ENCODE results near the gene GOLGA8K.
"Not testable (repeated sequence)": the region's sequence is repeated elsewhere in the genome, so short reads cannot be mapped to it uniquely, and the experiment has no call there.

The GOLGA8K gene

GRCh38 chr15:32403192-32403591 lies at the start of gene GOLGA8K:
Gene GOLGA8K, minus strand, starts transcription at chr15:32403292. Its CDS starts 98 bp downstream, at chr15:32403194.
- not testable (repeated sequence) for DNase-seq

GRCh38 chr15:32440445-32440977 lies 37.4 kb upstream of the GOLGA8K start:
- not testable (repeated sequence) for DNase-seq

DNA sequence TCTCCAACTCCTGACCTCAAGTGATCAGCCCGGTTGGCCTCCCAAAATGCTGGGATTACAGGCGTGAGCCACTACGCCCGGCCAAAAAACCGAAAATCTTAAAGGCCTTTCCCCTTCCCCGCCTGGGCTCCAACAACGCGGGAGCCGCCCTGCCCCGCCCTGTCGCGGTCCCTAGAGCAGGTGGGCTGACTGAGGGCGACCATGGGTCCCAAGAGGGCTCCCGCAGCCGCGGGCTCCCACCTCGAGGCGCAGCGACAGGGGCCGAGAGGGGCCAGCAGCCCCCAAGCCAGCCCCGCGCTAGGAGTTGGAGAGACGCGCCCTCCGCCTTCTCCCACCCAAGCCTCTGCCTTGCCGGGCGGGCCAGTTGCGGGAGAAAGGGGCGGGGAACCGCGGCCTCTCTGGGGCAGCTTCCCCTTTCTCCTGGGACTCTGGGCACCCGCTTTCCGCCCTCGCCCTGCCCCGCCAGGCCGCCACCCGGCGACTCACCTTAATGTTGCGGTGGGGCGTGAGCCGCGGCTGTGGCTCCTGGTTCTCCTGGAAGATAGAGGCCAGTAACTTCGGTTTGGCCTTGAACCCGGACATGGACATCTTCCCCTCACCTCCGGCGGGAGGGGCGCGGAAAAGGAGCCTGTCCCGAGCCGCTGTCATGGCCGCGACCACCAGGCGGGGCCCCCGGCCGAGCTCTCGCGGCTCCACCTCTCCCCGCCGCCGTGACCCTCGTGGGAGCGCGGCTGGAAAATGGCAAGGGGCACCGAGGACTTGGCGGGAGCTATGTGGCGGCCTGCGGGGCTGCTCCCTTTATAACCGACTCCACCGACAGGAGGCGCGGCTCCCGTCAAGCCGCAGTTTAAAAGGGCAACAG lies 31.2 kb upstream of the GOLGA8K start:
- not testable (repeated sequence) for DNase-seq

DNA sequence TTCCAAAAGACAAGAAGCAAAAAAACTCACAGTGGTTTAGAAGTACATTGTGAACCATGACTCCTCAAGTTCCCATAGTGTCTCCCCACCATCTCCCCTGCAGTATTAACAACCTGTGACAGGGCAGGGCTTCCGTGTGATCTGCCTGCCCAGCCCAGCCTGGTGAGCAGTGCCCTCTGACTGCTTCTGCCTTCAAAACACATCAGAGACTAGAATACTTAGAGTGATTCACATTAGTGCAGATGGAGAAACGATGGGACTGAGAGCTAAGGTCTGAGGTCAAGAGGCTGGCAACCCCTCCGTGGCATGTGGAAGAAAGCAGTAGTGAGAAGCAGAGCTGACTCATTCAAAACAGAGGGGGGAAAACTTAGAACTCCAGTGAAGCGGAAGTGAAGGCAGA lies 24.5 kb upstream of the GOLGA8K start:
- not testable (repeated sequence) for DNase-seq

DNA sequence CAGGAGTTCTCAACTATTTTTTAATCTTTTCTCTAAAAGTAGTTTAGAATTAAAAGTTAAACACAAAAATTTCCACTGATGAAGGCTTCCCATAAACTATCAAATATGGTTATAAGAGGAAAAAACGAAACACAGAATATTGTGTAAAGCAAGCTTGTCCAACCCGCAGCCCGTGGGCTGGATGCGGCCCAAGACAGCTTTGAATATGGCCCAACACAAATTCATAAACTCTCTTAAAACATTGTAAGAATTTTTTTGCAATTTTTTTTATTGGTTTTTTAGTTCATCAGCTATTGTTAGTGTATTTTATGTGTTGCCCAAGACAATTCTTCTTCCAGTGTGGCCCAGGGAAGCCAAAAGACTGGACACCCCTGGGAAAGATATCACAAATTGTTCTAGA lies 23.4 kb upstream of the GOLGA8K start:
- DNase-seq: not testable (repeated sequence)

DNA sequence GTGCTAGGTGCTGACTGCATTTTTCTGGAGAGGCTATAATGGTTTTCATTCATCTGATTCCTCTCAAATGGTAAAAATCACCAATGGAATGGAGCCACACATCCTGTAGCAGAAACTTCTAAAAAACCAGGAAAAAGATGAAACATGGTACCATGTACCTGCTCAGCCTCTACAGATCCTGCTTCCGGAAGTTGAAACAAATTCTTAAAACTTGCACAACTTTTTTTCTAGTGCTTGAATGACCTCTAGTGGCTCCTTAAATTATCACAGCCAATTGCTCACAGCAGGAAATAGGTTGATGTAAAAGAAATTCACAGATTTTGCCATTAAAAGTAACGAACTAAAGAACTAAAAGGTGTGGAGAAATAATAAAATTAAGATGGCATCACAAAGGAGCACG lies 4.8 kb upstream of the GOLGA8K start:
- DNase-seq: not testable (repeated sequence)

GRCh38 chr15:32396522-32396921 lies 6.6 kb downstream of the GOLGA8K start:
- DNase-seq: not testable (repeated sequence)

GRCh38 chr15:32394745-32395144 lies 8.3 kb downstream of the GOLGA8K start:
- DNase-seq: not testable (repeated sequence)

GRCh38 chr15:32388050-32388648 lies 14.9 kb downstream of the GOLGA8K start:
- not testable (repeated sequence) for DNase-seq

DNA sequence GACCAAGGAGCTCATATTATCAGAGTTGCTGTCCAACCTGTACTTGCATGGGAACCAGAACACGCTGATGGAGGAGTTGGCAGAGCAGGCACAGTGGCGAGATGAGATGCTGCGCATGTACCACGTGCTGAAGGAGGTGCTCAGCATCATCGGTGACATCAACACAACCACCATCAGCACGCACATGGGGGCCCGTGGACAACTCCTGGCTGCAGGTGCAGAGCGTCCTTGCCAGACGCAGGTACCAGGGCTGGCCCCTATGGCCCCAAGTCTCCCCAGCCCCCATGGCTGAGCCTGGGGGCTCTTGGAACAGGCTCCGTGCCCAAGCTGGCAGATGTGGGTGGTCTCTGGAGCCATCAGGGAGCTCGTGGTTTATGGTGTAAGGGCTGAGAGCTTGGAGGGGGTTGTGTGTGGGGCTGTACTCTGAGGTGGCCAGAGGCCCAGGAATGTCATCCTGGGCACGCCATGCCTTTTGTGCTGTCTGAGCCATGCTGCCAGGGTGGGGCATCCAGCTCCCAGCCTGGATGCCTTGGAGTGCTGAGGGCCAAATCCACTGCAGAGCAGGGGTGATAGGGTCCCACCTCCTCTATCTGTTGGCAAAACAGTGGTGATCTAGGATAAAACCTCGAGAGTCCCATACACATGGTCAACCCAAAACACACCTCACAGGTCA lies 17.1 kb downstream of the GOLGA8K start:
- not testable (repeated sequence) for DNase-seq

- DNase-seq: not testable (repeated sequence)
Measured at GRCh38 chr15:32374185-32374584, 28.9 kb downstream of the GOLGA8K start.

DNA sequence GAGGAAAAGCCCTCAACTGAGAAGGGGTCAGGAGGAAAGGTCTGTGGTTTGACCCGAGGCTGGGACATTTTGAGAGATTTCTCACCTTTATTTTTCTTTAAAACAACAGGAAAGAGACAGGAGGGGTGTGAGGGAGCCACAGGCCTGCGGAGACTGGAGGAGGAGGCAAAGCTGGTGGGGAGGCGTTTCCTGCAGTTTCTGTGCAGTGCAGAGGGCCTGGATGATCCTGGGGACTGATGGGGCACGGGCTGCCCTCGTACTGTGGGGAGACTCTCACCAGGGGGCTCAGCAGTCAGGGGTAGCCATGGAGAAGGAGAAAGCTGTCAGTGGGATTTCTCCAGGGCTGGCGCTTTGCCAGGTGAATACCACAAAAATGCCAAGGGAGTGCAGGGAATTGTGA lies 29.4 kb downstream of the GOLGA8K start:
- DNase-seq: not testable (repeated sequence)

- not testable (repeated sequence) for DNase-seq
Measured at GRCh38 chr15:32372075-32372474, 31.0 kb downstream of the GOLGA8K start.

DNA sequence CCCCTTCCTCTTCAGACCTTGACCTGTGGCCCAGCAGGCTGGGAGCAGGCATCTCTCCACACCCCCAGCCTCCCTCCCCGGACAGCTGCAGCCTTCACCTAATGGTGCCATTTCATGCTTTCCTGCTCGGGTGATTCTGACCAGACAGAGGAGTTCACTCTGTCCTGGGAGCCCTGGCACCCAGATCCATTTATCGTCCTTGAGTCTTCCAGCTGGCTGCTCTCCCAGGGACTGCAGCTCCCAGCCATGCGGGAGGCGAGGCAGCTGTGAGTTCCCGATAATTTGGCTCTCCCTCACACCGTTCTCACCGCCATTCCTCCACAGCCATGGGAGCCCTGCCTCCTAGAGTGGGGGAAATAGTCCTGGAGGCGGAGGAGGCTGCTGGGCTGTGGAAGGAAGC lies 32.6 kb downstream of the GOLGA8K start:
- not testable (repeated sequence) for DNase-seq

- not testable (repeated sequence) for DNase-seq
Measured at GRCh38 chr15:32370064-32370463, 33.0 kb downstream of the GOLGA8K start.

- not testable (repeated sequence) for DNase-seq
Measured at GRCh38 chr15:32366492-32366891, 36.6 kb downstream of the GOLGA8K start.

DNA sequence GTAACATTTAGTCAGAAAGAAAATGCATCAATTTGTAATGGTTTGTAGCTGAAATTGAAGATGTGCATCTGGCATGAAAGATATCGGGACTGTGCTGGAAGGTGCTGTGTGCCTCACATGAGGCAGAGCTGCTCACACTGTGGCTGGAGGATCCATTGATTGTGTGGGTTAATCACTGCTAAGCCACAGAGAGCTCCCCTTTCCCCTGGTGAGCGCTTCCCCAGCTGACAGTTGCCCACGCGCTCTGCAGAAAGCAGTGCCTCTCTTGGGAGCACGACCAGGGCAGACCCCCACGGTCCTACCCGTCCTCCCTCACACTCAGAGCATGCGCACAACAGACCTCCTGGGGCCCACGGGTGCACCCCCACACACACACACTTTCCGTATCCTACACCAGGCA lies 37.1 kb downstream of the GOLGA8K start:
- DNase-seq: not testable (repeated sequence)

DNA sequence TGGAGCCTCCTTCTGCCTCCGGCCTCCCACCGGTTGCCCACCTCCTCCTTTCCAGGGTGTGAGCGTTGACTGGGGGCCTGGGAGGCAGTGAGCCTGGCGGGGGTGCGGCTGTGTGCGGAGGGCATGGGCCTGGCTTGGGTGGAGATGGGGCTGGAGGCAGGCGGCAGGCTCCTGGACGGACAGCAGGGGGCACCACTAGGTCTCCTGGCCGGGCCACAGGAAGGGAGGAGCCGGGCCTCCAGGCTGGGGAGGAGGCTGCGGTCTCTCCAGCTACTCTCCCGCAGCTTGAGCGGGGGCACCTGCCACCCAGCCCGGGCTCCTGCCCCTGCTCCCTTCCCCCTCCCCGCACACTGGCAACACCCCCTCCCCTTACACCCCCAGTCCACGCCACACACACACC lies 38.1 kb downstream of the GOLGA8K start:
- DNase-seq: not testable (repeated sequence)

GRCh38 chr15:32363449-32363848 lies 39.6 kb downstream of the GOLGA8K start:
- DNase-seq: not testable (repeated sequence)

DNA sequence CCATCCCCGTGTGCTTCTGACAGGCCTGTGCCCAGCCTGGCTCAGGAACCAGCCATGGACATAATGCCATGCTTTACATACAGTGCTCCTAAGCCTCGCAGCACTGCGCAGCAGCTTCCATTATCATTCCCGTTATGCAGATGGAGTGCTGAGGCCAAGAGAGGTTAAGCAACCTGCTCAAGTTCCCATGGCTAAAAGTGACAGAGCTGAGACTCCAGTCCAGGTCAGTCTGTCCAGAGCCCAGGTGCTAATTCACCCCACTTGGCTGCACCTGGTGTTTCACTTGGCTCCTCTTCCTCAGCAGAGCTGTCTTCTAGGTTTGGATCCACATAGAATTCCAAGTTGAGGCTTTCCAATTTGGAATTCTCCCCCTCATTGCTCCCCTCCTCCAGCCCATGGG lies 41.4 kb downstream of the GOLGA8K start:
- not testable (repeated sequence) for DNase-seq

GRCh38 chr15:32358462-32358861 lies 44.6 kb downstream of the GOLGA8K start:
- not testable (repeated sequence) for DNase-seq

DNA sequence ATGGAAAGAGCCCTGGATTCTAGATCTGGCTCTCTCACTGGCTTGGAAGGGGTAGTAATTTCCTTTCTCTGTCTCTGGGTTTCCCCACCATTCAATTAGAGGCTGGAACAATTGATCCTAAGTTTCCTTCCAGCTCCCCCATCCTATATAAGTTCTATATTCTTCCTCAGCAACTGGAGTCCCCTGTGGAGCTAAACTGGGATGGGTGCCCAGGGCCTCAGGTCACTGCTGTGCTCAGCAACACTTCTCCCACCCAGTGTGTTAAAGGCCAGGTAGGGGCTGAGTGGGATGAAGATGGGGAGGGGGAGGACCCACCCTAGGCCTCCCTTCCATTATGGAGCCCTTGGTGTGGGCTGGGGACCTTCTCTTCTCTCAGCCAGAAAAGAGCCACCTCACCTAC lies 46.2 kb downstream of the GOLGA8K start:
- DNase-seq: not testable (repeated sequence)

DNA sequence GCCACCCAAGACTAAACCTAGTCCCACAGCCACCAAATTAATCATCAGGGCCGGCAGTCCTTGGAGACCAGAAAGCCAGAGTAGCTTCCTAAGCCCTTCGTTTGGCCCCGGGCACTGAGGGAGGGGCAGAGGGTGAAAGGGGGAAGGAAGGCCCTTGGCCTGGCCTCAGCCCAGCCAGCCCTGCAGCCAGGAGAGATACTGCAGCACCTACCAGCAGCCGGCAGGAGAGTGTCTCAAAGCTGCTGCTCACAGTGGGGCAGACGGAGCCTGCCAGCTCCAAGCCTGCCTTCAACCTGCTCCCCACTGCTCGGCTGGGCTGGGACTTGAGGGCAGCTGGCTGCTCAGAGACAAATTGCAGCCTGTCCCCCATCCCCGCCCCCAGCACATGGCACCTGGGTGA lies 50.3 kb downstream of the GOLGA8K start:
- DNase-seq: not testable (repeated sequence)

All from stimulated activated CD4-positive, alpha-beta T cell treated with anti-CD3 and anti-CD28 coated beads, Interleukin-4, amount 100 ng/mL, for 24 hours (primary cell).